Measurements from ENCODE around the gene CDH18. TPM values are rescaled to one million over a fixed set of nuclear protein-coding genes. Genes with fewer than 3 reads are reported as not detected.

The CDH18 gene
- total RNA-seq, 1 experiment from 2014 or later, result 0.15 TPM

DNA sequence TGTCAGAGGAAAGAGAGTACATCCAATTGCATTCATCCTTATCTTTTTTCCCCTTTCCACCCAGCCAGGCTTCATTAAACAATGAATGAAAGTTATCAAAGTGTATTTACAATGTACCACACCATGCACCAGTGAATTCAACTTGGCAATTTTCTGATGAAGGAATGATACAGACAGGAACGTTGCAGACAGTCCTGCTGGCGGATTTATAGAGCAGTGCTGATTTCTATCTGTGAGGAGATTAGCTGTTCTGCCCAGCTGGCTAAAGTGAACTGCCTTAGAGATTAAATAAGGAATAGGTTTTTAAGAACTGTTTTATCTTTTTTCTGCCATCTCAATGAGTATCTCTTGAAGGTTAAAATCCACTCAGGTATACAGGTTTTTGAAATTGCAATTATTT is 403.9 kb downstream of the CDH18 start:
- no peak overlapping the region for H3K4me3 ChIP-seq (ENCODE audit: low read length)
- DNase-seq (no peak), ATAC-seq (no peak)
- no peak overlapping the region for H3K27ac ChIP-seq (ENCODE audit: low read length)
- CTCF ChIA-PET, result no interaction called here
- H3K9me3 ChIP-seq (ENCODE audit: low read length), result no peaks in the 10 kb centered on the region
- no peaks in the 10 kb centered on the region for H3K9me2 ChIP-seq (replicated peaks; ENCODE audit: low read length)
- H3K79me2 ChIP-seq (ENCODE audit: low read length), result no peaks in the 10 kb centered on the region
- H3K4me2 ChIP-seq (ENCODE audit: low read length), result no peak overlapping the region
- no peaks in the 10 kb centered on the region for H3K36me3 ChIP-seq (ENCODE audit: low read depth, low read length)
- no peaks in the 10 kb centered on the region for H3K27me3 ChIP-seq (ENCODE audit: low read length)
- no peaks in the 10 kb centered on the region for H3K4me1 ChIP-seq (ENCODE audit: insufficient read depth, low read length)
- no peak overlapping the region for H3K9ac ChIP-seq (ENCODE audit: low read length)
- H2AFZ ChIP-seq (ENCODE audit: low read length), result no peak overlapping the region
- H3F3A ChIP-seq (ENCODE audit: low read length, unreplicated experiment), result no peaks in the 10 kb centered on the region
- no peaks in the 10 kb centered on the region for H4K20me1 ChIP-seq (ENCODE audit: low read length)
- POLR2A ChIA-PET (ENCODE audit: unreplicated experiment), result interaction anchor here (0.5 kb wide), 1 partner anchor 75 kb away, joined by 6 read pairs; no protein-coding TSS in a partner anchor
- no TSS peak for BruUV-seq (replicated peaks)
- TF ChIP-seq EZH2 (IDR thresholded peaks at IDR 0.05; ENCODE audit: low read length, unreplicated experiment) (no peak), CTCF (conservative IDR thresholded peaks at IDR 0.05; ENCODE audit: low read depth, low read length) (no peak), EZH2phosphoT487 (IDR thresholded peaks at IDR 0.05; ENCODE audit: borderline replicate concordance, low read length) (no peak)
- intact Hi-C loops (cut with micrococcal nuclease), result no loop called here

DNA sequence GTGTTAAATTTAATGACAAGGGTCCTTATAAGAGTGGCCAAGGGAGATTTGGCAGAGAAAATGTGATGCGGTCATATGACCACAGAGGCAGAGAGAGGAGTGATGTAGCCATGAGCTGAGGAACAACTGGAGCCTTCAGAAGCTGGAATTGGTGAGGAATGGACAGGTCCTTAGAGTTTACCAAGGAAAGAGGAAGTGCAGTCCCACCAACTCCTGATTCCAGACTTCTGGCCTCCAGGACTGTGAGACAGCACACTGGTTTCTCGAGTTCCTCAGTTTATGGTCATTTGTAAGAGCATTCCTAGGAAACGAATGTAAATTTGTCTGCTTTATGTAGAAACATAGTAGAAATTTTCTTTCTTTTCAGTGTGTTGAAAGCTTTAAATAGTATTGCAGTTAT is 410.1 kb downstream of the CDH18 start:
- no peaks in the 10 kb centered on the region for H3K36me3 ChIP-seq (ENCODE audit: low read depth, low read length)
- H3K27me3 ChIP-seq (ENCODE audit: low read length), result no peaks in the 10 kb centered on the region
- H3K4me3 ChIP-seq (ENCODE audit: low read length), result no peak overlapping the region
- TF ChIP-seq EZH2phosphoT487 (IDR thresholded peaks at IDR 0.05; ENCODE audit: borderline replicate concordance, low read length), result no peak
- TF ChIP-seq EZH2 (IDR thresholded peaks at IDR 0.05; ENCODE audit: low read length, unreplicated experiment), result no peak
- no peak for TF ChIP-seq CTCF (conservative IDR thresholded peaks at IDR 0.05; ENCODE audit: low read depth, low read length)
- H4K20me1 ChIP-seq (ENCODE audit: low read length), result no peaks in the 10 kb centered on the region
- H3K4me1 ChIP-seq (ENCODE audit: insufficient read depth, low read length), result no peaks in the 10 kb centered on the region
- ChIA-PET POLR2A (ENCODE audit: unreplicated experiment) (no interaction called here), CTCF (no interaction called here)
- H3K27ac ChIP-seq (ENCODE audit: low read length), result no peak overlapping the region
- no peak overlapping the region for H3K4me2 ChIP-seq (ENCODE audit: low read length)
- no peak overlapping the region for H2AFZ ChIP-seq (ENCODE audit: low read length)
- intact Hi-C loops (cut with micrococcal nuclease), result no loop called here
- ATAC-seq (no peak), DNase-seq (no peak)
- H3K79me2 ChIP-seq (ENCODE audit: low read length), result no peaks in the 10 kb centered on the region
- BruUV-seq (replicated peaks), result no TSS peak
- no peaks in the 10 kb centered on the region for H3K9me3 ChIP-seq (ENCODE audit: low read length)
- H3F3A ChIP-seq (ENCODE audit: low read length, unreplicated experiment), result no peaks in the 10 kb centered on the region
- H3K9ac ChIP-seq (ENCODE audit: low read length), result no peak overlapping the region
- H3K9me2 ChIP-seq (replicated peaks; ENCODE audit: low read length), result no peaks in the 10 kb centered on the region

GRCh38 chr5:19568004-19568403 is 420.0 kb downstream of the CDH18 start:
- Histone ChIP-seq H3K4me2 (ENCODE audit: low read length) (no peak overlapping the region), H3K4me3 (ENCODE audit: low read length) (no peak overlapping the region), H3K27ac (ENCODE audit: low read length) (no peak overlapping the region), H2AFZ (ENCODE audit: low read length) (no peak overlapping the region), H3F3A (ENCODE audit: low read length, unreplicated experiment) (no peaks in the 10 kb centered on the region), H3K4me1 (ENCODE audit: insufficient read depth, low read length) (no peaks in the 10 kb centered on the region), H3K9ac (ENCODE audit: low read length) (no peak overlapping the region), H3K9me3 (ENCODE audit: low read length) (no peaks in the 10 kb centered on the region), H3K9me2 (replicated peaks; ENCODE audit: low read length) (no peaks in the 10 kb centered on the region), H3K36me3 (ENCODE audit: low read depth, low read length) (no peaks in the 10 kb centered on the region), H3K79me2 (ENCODE audit: low read length) (no peaks in the 10 kb centered on the region), H4K20me1 (ENCODE audit: low read length) (no peaks in the 10 kb centered on the region), H3K27me3 (ENCODE audit: low read length) (no peaks in the 10 kb centered on the region)
- POLR2A ChIA-PET (ENCODE audit: unreplicated experiment), result no interaction called here
- intact Hi-C loops (cut with micrococcal nuclease), result no loop called here
- CTCF ChIA-PET, result no interaction called here
- TF ChIP-seq CTCF (conservative IDR thresholded peaks at IDR 0.05; ENCODE audit: low read depth, low read length) (no peak), EZH2 (IDR thresholded peaks at IDR 0.05; ENCODE audit: low read length, unreplicated experiment) (no peak), EZH2phosphoT487 (IDR thresholded peaks at IDR 0.05; ENCODE audit: borderline replicate concordance, low read length) (no peak)
- no peak for ATAC-seq
- no peak for DNase-seq
- BruUV-seq (replicated peaks), result no TSS peak
